Left lobe of liver (tissue), 2 donors: ENCODE data around the gene FDX2. TPM values are rescaled to one million over a fixed set of nuclear protein-coding genes. Genes with fewer than 3 reads are reported as not detected.

Source experiments
- ATAC-seq: fragments of 200-7000 bp; cut with Tn5 transposase; one replicate; pipeline ENCODE4 v1.9.1; 2020; ENCODE audit warnings: mild to moderate bottlenecking, moderate library complexity
- DNase-seq: peaks from one replicate; pipeline ENCODE4 v3.0.0-alpha.2; 2020; ENCODE audit warnings: low spot score
- total RNA-seq: library from RNA; stranded (reverse); gene quantifications from one replicate; pipeline ENCODE4 v1.2.1, GENCODE V29; 2021
- donor health status: DM: no; HTN: no; CAD: no; lungs with moderate emphysema.
- donor health status: DM: no; HTN: yes; CAD: no.

FDX2 gene
- total RNA-seq, 1 donor from 2014 or later = 11.0 TPM

- DNase-seq (no peak), ATAC-seq (peak; percentile 3)
Measured at GRCh38 chr19:10333758-10334587, 18.2 kb upstream of the FDX2 start.

- ATAC-seq (peak; percentile 73), DNase-seq (peak; percentile 98)
Measured at GRCh38 chr19:10332965-10333757, 17.3 kb upstream of the FDX2 start, which contains the start of gene RAVER1. RAVER1 (minus strand) TSS chr19:10333529; CDS start chr19:10333507, 22 bp downstream.

GRCh38 chr19:10332158-10332964, 16.5 kb upstream of the FDX2 start:
- no peak for DNase-seq

GRCh38 chr19:10329555-10329954, 13.7 kb upstream of the FDX2 start:
- ATAC-seq = no peak
- no peak for DNase-seq

More at GRCh38 chr19:10332158-10332964, 16.5 kb upstream of the FDX2 start:
- ATAC-seq = no peak

GRCh38 chr19:10328558-10329429, 13.0 kb upstream of the FDX2 start:
- no peak for DNase-seq
- no peak for ATAC-seq

GRCh38 chr19:10327793-10328192, 12.0 kb upstream of the FDX2 start:
- ATAC-seq (peak; percentile 83), DNase-seq (peak; percentile 70)

GRCh38 chr19:10325732-10326131, 9.9 kb upstream of the FDX2 start:
- ATAC-seq (peak; percentile 68), DNase-seq (no peak)

GRCh38 chr19:10321874-10322835, 6.3 kb upstream of the FDX2 start:
- no peak for ATAC-seq
- DNase-seq = no peak

- no peak for ATAC-seq
- no peak for DNase-seq
Measured at GRCh38 chr19:10321417-10321797, 5.6 kb upstream of the FDX2 start.

GRCh38 chr19:10320602-10321416, 5.0 kb upstream of the FDX2 start:
- ATAC-seq (no peak), DNase-seq (no peak)

- ATAC-seq (no peak), DNase-seq (no peak)
Measured at GRCh38 chr19:10318807-10319682, 3.2 kb upstream of the FDX2 start.

GRCh38 chr19:10317857-10318462, 2.1 kb upstream of the FDX2 start:
- ATAC-seq (no peak), DNase-seq (no peak)

- DNase-seq (no peak), ATAC-seq (no peak)
Measured at GRCh38 chr19:10317045-10317856, 1.4 kb upstream of the FDX2 start.

GRCh38 chr19:10316229-10317044, 622 bp upstream of the FDX2 start:
- no peak for DNase-seq
- peak; percentile 21 for ATAC-seq

- peak; percentile 42 for DNase-seq
- no peak for ATAC-seq
Measured at GRCh38 chr19:10309423-10309822, 6.4 kb downstream of the FDX2 start, which contains the start of gene ZGLP1. ZGLP1 (minus strand) TSS chr19:10309815.
